Stomach (tissue), 4 donors: ENCODE data around the gene RAB5IF.

Experiments
- CTCF ChIP-seq, 7 experiments: fragments of 450-650 bp in 4 of 7; fragments of 200-600 bp in 3 of 7; sonication (generic) in 3 of 7; IDR thresholded peaks; one replicate each; pipeline ENCODE4 v1.5.1; 2016 to 2019; ENCODE audit warnings: antibody characterized with exemption in 7 of 7, control low read depth in 2 of 7, mild to moderate bottlenecking in 1 of 7
- POLR2A ChIP-seq, 4 donors: fragments of 450-650 bp; IDR thresholded peaks; one replicate each; pipeline ENCODE4 v1.6.1; 2016; ENCODE audit warnings: antibody characterized with exemption in 4 of 4, control low read depth in 2 of 4, mild to moderate bottlenecking in 1 of 4, moderate library complexity in 1 of 4

- TF ChIP-seq POLR2A (IDR thresholded peaks at IDR 0.05) (no peak), CTCF (IDR thresholded peaks at IDR 0.05) (no peak)
Observed at GRCh38 chr20:36646678-36647077, 41.1 kb downstream of the RAB5IF start.
